ENCODE results near the gene RIC1. TPM values are rescaled to one million over a fixed set of nuclear protein-coding genes. Genes with fewer than 3 reads are reported as not detected.

The RIC1 gene
- total RNA-seq, 1 experiment from 2014 or later = 11.4 TPM

- no peaks in the 10 kb centered on the region for H3K27me3 Mint-ChIP-seq (ENCODE audit: unreplicated experiment)
- no peak overlapping the region for H3K4me3 Mint-ChIP-seq (ENCODE audit: low read depth, unreplicated experiment)
- no peak overlapping the region for H3K27ac Mint-ChIP-seq (ENCODE audit: unreplicated experiment)
- intact Hi-C loops (cut with micrococcal nuclease; ENCODE audit: unreplicated experiment) = no loop called here
- CTCF ChIA-PET = interaction anchor here (1.0 kb wide), 1 partner anchor 133 kb away, joined by 3 read pairs; the partner anchor contains the start of gene CD274
- BruUV-seq (replicated peaks) = no TSS peak
- no peak for DNase-seq
- H3K9me3 Mint-ChIP-seq (ENCODE audit: low read depth, unreplicated experiment) = no peaks in the 10 kb centered on the region
- H3K4me1 Mint-ChIP-seq (ENCODE audit: low read depth, unreplicated experiment) = no peaks in the 10 kb centered on the region
- TF ChIP-seq, protein P1, sequence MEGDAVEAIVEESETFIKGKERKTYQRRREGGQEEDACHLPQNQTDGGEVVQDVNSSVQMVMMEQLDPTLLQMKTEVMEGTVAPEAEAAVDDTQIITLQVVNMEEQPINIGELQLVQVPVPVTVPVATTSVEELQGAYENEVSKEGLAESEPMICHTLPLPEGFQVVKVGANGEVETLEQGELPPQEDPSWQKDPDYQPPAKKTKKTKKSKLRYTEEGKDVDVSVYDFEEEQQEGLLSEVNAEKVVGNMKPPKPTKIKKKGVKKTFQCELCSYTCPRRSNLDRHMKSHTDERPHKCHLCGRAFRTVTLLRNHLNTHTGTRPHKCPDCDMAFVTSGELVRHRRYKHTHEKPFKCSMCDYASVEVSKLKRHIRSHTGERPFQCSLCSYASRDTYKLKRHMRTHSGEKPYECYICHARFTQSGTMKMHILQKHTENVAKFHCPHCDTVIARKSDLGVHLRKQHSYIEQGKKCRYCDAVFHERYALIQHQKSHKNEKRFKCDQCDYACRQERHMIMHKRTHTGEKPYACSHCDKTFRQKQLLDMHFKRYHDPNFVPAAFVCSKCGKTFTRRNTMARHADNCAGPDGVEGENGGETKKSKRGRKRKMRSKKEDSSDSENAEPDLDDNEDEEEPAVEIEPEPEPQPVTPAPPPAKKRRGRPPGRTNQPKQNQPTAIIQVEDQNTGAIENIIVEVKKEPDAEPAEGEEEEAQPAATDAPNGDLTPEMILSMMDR (IDR thresholded peaks at IDR 0.05; ENCODE audit: unreplicated experiment) = no peak
- no peaks in the 10 kb centered on the region for H3K36me3 Mint-ChIP-seq (ENCODE audit: insufficient read depth, unreplicated experiment)
Observed at GRCh38 chr9:5582835-5583195, 46.1 kb upstream of the RIC1 start.

- BruUV-seq (replicated peaks) = no TSS peak
- Mint-ChIP-seq H3K27me3 (ENCODE audit: unreplicated experiment) (no peaks in the 10 kb centered on the region), H3K36me3 (ENCODE audit: insufficient read depth, unreplicated experiment) (no peaks in the 10 kb centered on the region), H3K4me3 (ENCODE audit: low read depth, unreplicated experiment) (no peak overlapping the region), H3K9me3 (ENCODE audit: low read depth, unreplicated experiment) (no peaks in the 10 kb centered on the region), H3K4me1 (ENCODE audit: low read depth, unreplicated experiment) (no peaks in the 10 kb centered on the region), H3K27ac (ENCODE audit: unreplicated experiment) (no peak overlapping the region)
- no peak for DNase-seq
- intact Hi-C loops (cut with micrococcal nuclease; ENCODE audit: unreplicated experiment) = no loop called here
- TF ChIP-seq, protein P1 (IDR thresholded peaks at IDR 0.05; ENCODE audit: unreplicated experiment) = no peak
- CTCF ChIA-PET = no interaction called here
Observed at GRCh38 chr9:5586391-5586802, 42.5 kb upstream of the RIC1 start.

DNA sequence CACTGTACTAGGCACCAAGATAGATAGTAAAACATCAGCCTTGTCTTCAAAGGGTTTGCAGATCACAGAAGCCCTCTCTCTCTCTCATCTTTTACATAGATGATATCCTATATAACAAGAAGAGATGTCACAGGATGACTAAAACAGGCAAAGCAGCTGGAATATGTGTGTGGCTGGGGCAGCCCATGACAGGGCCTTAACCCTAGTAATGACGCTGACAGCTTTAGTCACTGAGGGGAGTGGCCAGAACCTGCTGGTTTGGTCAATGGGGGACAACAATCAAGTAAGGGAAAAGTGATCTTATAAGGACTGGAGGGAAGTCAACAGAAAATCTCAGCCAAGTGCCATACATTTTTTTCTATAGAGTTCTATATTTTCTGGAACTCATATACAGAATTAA lies 41.9 kb upstream of the RIC1 start:
- intact Hi-C loops (cut with micrococcal nuclease; ENCODE audit: unreplicated experiment) = no loop called here
- no peaks in the 10 kb centered on the region for H3K9me3 Mint-ChIP-seq (ENCODE audit: low read depth, unreplicated experiment)
- no peaks in the 10 kb centered on the region for H3K4me1 Mint-ChIP-seq (ENCODE audit: low read depth, unreplicated experiment)
- no peak for DNase-seq
- H3K27me3 Mint-ChIP-seq (ENCODE audit: unreplicated experiment) = no peaks in the 10 kb centered on the region
- H3K27ac Mint-ChIP-seq (ENCODE audit: unreplicated experiment) = no peak overlapping the region
- CTCF ChIA-PET = no interaction called here
- no peak overlapping the region for H3K4me3 Mint-ChIP-seq (ENCODE audit: low read depth, unreplicated experiment)
- no TSS peak for BruUV-seq (replicated peaks)
- H3K36me3 Mint-ChIP-seq (ENCODE audit: insufficient read depth, unreplicated experiment) = no peaks in the 10 kb centered on the region
- TF ChIP-seq, protein P1 (IDR thresholded peaks at IDR 0.05; ENCODE audit: unreplicated experiment) = no peak

DNA sequence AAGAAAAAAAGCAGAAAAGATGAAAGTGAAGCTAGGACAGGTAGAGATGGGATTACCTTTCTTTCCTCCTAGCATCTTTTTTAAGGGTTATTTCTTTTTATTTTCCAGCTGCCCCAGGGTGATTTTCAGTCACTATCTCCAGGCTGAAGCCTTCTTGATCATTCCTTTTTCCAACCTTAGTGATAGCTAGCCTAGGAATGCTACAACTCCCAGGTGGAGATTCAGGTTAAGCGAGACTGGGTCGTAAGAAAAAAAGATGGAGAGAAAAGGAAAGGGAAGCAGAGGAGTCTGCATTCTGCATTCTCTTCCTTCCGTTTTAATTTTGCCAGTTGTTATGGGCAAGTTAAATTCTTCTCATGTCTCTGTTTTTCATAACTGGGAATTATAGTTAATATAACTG lies 36.7 kb upstream of the RIC1 start:
- intact Hi-C loops (cut with micrococcal nuclease; ENCODE audit: unreplicated experiment) = no loop called here
- Mint-ChIP-seq H3K36me3 (ENCODE audit: insufficient read depth, unreplicated experiment) (no peaks in the 10 kb centered on the region), H3K4me3 (ENCODE audit: low read depth, unreplicated experiment) (no peak overlapping the region), H3K27me3 (ENCODE audit: unreplicated experiment) (no peaks in the 10 kb centered on the region), H3K9me3 (ENCODE audit: low read depth, unreplicated experiment) (no peaks in the 10 kb centered on the region), H3K27ac (ENCODE audit: unreplicated experiment) (no peak overlapping the region), H3K4me1 (ENCODE audit: low read depth, unreplicated experiment) (no peaks in the 10 kb centered on the region)
- no TSS peak for BruUV-seq (replicated peaks)
- CTCF ChIA-PET = no interaction called here
- DNase-seq = no peak
- TF ChIP-seq, protein P1 (IDR thresholded peaks at IDR 0.05; ENCODE audit: unreplicated experiment) = no peak

- TF ChIP-seq, protein P1 (IDR thresholded peaks at IDR 0.05; ENCODE audit: unreplicated experiment) = no peak
- H3K9me3 Mint-ChIP-seq (ENCODE audit: low read depth, unreplicated experiment) = no peaks in the 10 kb centered on the region
- H3K36me3 Mint-ChIP-seq (ENCODE audit: insufficient read depth, unreplicated experiment) = no peaks in the 10 kb centered on the region
- CTCF ChIA-PET = no interaction called here
- DNase-seq = no peak
- no peaks in the 10 kb centered on the region for H3K4me1 Mint-ChIP-seq (ENCODE audit: low read depth, unreplicated experiment)
- intact Hi-C loops (cut with micrococcal nuclease; ENCODE audit: unreplicated experiment) = no loop called here
- H3K27ac Mint-ChIP-seq (ENCODE audit: unreplicated experiment) = no peak overlapping the region
- H3K4me3 Mint-ChIP-seq (ENCODE audit: low read depth, unreplicated experiment) = no peak overlapping the region
- BruUV-seq (replicated peaks) = no TSS peak
- no peaks in the 10 kb centered on the region for H3K27me3 Mint-ChIP-seq (ENCODE audit: unreplicated experiment)
Observed at GRCh38 chr9:5592904-5593303, 36.0 kb upstream of the RIC1 start.
